ENCODE results near the gene LEPR.
"Not testable (repeated sequence)": the region's sequence is repeated elsewhere in the genome, so short reads cannot be mapped to it uniquely, and the experiment has no call there.

The LEPR gene

DNA sequence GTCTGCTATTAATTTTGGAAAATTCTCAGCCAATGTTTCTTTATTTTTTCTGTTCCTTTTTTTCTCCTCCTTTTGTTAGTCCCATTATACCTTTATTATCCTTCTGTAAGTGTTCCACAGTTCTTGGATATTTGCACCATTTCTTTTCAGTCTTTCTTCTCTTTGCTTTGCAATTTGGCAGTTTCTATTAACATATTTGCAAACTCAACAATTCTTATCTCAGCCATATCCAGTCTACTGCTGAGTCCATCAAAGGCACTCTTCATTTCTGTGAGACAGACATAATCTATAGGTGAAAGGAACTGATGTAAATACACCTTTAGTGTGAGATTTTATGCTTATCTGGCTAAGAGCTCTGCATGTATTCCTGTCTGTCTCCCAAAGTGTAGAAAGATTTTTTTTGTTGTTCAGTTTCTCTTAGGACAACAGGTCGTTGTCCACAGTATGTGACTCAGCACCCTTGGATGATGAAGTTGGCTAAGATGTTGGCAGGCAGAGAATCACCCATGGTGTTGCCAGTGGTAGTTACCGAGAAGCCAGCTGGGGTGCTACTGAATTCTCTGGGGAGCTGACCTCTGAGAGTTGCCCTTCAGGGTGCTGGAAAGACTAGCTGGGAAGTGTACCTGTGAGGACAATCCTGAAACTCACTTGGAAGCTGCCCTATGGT is 38.4 kb downstream of the LEPR start:
- no peak overlapping the region for H3K9ac ChIP-seq (ENCODE audit: low read length in 2 of 2)
- H3K36me3 ChIP-seq (ENCODE audit: control insufficient read depth in 2 of 2, insufficient read depth in 2 of 2, low read length in 2 of 2): no peaks in the 10 kb centered on the region
- H3K9me3 ChIP-seq (ENCODE audit: control insufficient read depth in 2 of 2, low read length in 2 of 2): no peaks in the 10 kb centered on the region
- H3K4me1 ChIP-seq (ENCODE audit: control insufficient read depth, insufficient read depth, low read length): no peaks in the 10 kb centered on the region
- no peak overlapping the region for H3K27ac ChIP-seq (ENCODE audit: low read length)
- no peaks in the 10 kb centered on the region for H3K27me3 ChIP-seq (ENCODE audit: control insufficient read depth in 1 of 2, insufficient read depth in 2 of 2, low read length in 2 of 2)
- H3K4me3 ChIP-seq (ENCODE audit: low read length in 2 of 2): no peak overlapping the region

DNA sequence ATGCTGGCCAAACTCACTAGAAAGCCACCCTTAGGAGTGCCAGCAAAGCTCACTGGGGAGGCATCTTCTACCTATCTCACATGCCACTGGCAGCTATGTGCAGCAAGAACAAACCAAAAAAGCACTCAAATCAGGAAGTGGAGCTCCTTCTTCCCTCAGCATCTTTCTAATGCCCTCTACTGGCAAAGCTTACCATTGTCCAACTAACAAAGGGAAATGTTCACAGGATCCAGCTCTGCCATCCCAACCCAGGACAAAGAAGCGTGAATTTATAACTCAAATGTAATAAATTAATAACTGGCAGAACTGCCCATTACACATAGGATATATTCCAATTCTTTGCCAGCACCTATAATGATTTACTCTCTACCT is 38.9 kb downstream of the LEPR start:
- no peak overlapping the region for H3K9ac ChIP-seq (ENCODE audit: low read length in 2 of 2)
- no peaks in the 10 kb centered on the region for H3K9me3 ChIP-seq (ENCODE audit: control insufficient read depth in 2 of 2, low read length in 2 of 2)
- no peak overlapping the region for H3K4me3 ChIP-seq (ENCODE audit: low read length in 2 of 2)
- H3K27me3 ChIP-seq (ENCODE audit: control insufficient read depth in 1 of 2, insufficient read depth in 2 of 2, low read length in 2 of 2): no peaks in the 10 kb centered on the region
- H3K4me1 ChIP-seq (ENCODE audit: control insufficient read depth, insufficient read depth, low read length): no peaks in the 10 kb centered on the region
- H3K36me3 ChIP-seq (ENCODE audit: control insufficient read depth in 2 of 2, insufficient read depth in 2 of 2, low read length in 2 of 2): no peaks in the 10 kb centered on the region
- no peak overlapping the region for H3K27ac ChIP-seq (ENCODE audit: low read length)

- not testable (repeated sequence) for H3K4me1 ChIP-seq (ENCODE audit: control insufficient read depth, insufficient read depth, low read length); H3K27ac ChIP-seq (ENCODE audit: low read length); H3K9me3 ChIP-seq (ENCODE audit: control insufficient read depth in 2 of 2, low read length in 2 of 2); H3K4me3 ChIP-seq (ENCODE audit: low read length in 2 of 2); H3K36me3 ChIP-seq (ENCODE audit: control insufficient read depth in 2 of 2, insufficient read depth in 2 of 2, low read length in 2 of 2); H3K9ac ChIP-seq (ENCODE audit: low read length in 2 of 2); H3K27me3 ChIP-seq (ENCODE audit: control insufficient read depth in 1 of 2, insufficient read depth in 2 of 2, low read length in 2 of 2)
These were observed 45.4 kb downstream of the LEPR start for GRCh38 chr1:65465837-65466236.

DNA sequence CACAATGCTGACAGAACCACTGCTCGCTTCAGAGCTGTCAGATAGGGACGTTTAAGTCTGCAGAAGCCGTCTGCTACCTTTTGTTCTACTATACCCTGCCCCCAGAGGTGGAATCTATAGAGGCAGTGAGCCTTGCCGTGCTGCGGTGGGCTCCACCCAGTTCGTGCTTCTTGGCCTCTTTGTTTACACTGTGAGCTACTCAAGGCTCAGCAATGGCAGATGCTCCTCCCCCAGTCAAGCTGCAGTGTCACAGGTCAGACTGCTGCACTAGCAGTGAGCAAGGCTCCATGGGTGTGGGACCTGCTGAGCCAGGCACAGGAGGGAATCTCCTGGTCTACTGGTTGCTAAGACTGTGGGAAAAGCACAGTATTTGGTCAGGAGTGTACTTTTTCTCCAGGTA is 47.1 kb downstream of the LEPR start:
- no peak overlapping the region for H3K9ac ChIP-seq (ENCODE audit: low read length in 2 of 2)
- no peaks in the 10 kb centered on the region for H3K27me3 ChIP-seq (ENCODE audit: control insufficient read depth in 1 of 2, insufficient read depth in 2 of 2, low read length in 2 of 2)
- no peaks in the 10 kb centered on the region for H3K36me3 ChIP-seq (ENCODE audit: control insufficient read depth in 2 of 2, insufficient read depth in 2 of 2, low read length in 2 of 2)

GRCh38 chr1:65469126-65469888 is 48.8 kb downstream of the LEPR start:
- H3K27me3 ChIP-seq (ENCODE audit: control insufficient read depth in 1 of 2, insufficient read depth in 2 of 2, low read length in 2 of 2): no peaks in the 10 kb centered on the region
- no peaks in the 10 kb centered on the region for H3K36me3 ChIP-seq (ENCODE audit: control insufficient read depth in 2 of 2, insufficient read depth in 2 of 2, low read length in 2 of 2)
- H3K4me1 ChIP-seq (ENCODE audit: control insufficient read depth, insufficient read depth, low read length): peaks cover 5% of the 10 kb centered on the region
- H3K4me3 ChIP-seq (ENCODE audit: low read length in 2 of 2): no peak overlapping the region
- H3K9me3 ChIP-seq (ENCODE audit: control insufficient read depth in 2 of 2, low read length in 2 of 2): no peaks in the 10 kb centered on the region
- H3K27ac ChIP-seq (ENCODE audit: low read length): no peak overlapping the region
- no peak overlapping the region for H3K9ac ChIP-seq (ENCODE audit: low read length in 2 of 2)

More for the DNA sequence above, 47.1 kb downstream of the LEPR start:
- Histone ChIP-seq H3K9me3 (ENCODE audit: control insufficient read depth in 2 of 2, low read length in 2 of 2) (no peaks in the 10 kb centered on the region), H3K4me1 (ENCODE audit: control insufficient read depth, insufficient read depth, low read length) (peaks cover 5% of the 10 kb centered on the region), H3K27ac (ENCODE audit: low read length) (no peak overlapping the region), H3K4me3 (ENCODE audit: low read length in 2 of 2) (no peak overlapping the region)

- H3K9ac ChIP-seq (ENCODE audit: low read length in 2 of 2): no peak overlapping the region
- no peaks in the 10 kb centered on the region for H3K27me3 ChIP-seq (ENCODE audit: control insufficient read depth in 1 of 2, insufficient read depth in 2 of 2, low read length in 2 of 2)
- H3K9me3 ChIP-seq (ENCODE audit: control insufficient read depth in 2 of 2, low read length in 2 of 2): no peaks in the 10 kb centered on the region
- peaks cover 5% of the 10 kb centered on the region for H3K4me1 ChIP-seq (ENCODE audit: control insufficient read depth, insufficient read depth, low read length)
- H3K27ac ChIP-seq (ENCODE audit: low read length): no peak overlapping the region
- H3K4me3 ChIP-seq (ENCODE audit: low read length in 2 of 2): no peak overlapping the region
- H3K36me3 ChIP-seq (ENCODE audit: control insufficient read depth in 2 of 2, insufficient read depth in 2 of 2, low read length in 2 of 2): no peaks in the 10 kb centered on the region
These were observed 49.4 kb downstream of the LEPR start for GRCh38 chr1:65469889-65470340.

All from stomach smooth muscle (tissue), 2 donors.